Transverse colon (tissue), 4 donors: ENCODE measurements around the gene RPA1. TPM values are rescaled to one million over a fixed set of nuclear protein-coding genes. Genes with fewer than 3 reads are reported as not detected.
"Not testable (repeated sequence)": the region's sequence is repeated elsewhere in the genome, so short reads cannot be mapped to it uniquely, and the experiment has no call there.

Experiments used
- DNase-seq: peaks from one replicate; pipeline ENCODE4 v3.0.0-alpha.2; 2019
- H3K27ac ChIP-seq, 4 donors: fragments of 200-600 bp; sonication (generic); 2 replicates each; pipeline ENCODE4 v1.5.1; 2016 to 2018; ENCODE audit warnings: inconsistent platforms in 4 of 4
- H3K27me3 ChIP-seq: fragments of 200-600 bp; sonication (generic); 2 replicates; pipeline ENCODE4 v1.5.1; 2017; ENCODE audit warnings: inconsistent platforms
- H3K36me3 ChIP-seq, 4 donors: fragments of 200-600 bp; sonication (generic); 2 replicates each; pipeline ENCODE4 v1.5.1; 2017 to 2019; ENCODE audit warnings: inconsistent platforms in 4 of 4
- H3K4me1 ChIP-seq, 4 donors: fragments of 200-600 bp; sonication (generic); 2 replicates each; pipeline ENCODE4 v1.5.1; 2017 to 2020; ENCODE audit warnings: inconsistent platforms in 4 of 4
- H3K4me3 ChIP-seq, 4 donors: fragments of 200-600 bp; sonication (generic); 1 replicate in 1 of 4; 2 replicates in 3 of 4; pipeline versions ENCODE4 v1.5.1 to v1.6.1; 2017 to 2019; ENCODE audit warnings: inconsistent platforms in 4 of 4
- H3K9me3 ChIP-seq, 2 donors: fragments of 200-600 bp; sonication (generic); 2 replicates each; pipeline ENCODE4 v1.5.1; 2017 to 2019; ENCODE audit warnings: inconsistent platforms in 2 of 2
- EP300 ChIP-seq: sonication (generic); formaldehyde crosslinking; IDR thresholded peaks from one replicate; pipeline ENCODE4 v1.6.1; 2017; ENCODE audit warnings: antibody characterized with exemption, low read depth
- POLR2A ChIP-seq: fragments of 450-650 bp; IDR thresholded peaks from one replicate; pipeline ENCODE4 v1.6.1; 2016; ENCODE audit warnings: antibody characterized with exemption, mild to moderate bottlenecking, moderate library complexity
- POLR2AphosphoS5 ChIP-seq, 3 donors: sonication (generic); formaldehyde crosslinking; IDR thresholded peaks; one replicate each; pipeline ENCODE4 v1.6.1; 2016; ENCODE audit warnings: antibody characterized with exemption in 3 of 3
- WGBS, 2 donors: methylation state at CpG; one replicate each; pipeline ENCODE4 v1.1.5; 2018; ENCODE audit warnings: low coverage in 1 of 2; 5-methylcytosine and 5-hydroxymethylcytosine counted together
- in situ Hi-C, 4 donors: fragments of 200-750 bp; cut with MboI; loops; one replicate each; pipeline versions ENCODE4 v1.15.0 to v1.15.1; 2017; ENCODE audit warnings: low sequenced_read_pairs in 3 of 4, low pct_ligation_motif_present in 1 of 4, low pct_unique_long_range_greater_than_20kb in 1 of 4
- intact Hi-C: fragments of 100-400 bp; cut with DNase I; formaldehyde crosslinking; loops from one replicate; pipeline ENCODE4 v1.15.1; 2023; ENCODE audit warnings: low total_unique reads
- total RNA-seq, 4 donors: library from RNA; depleted of rRNA; stranded (reverse); fragments of >200 nt; gene quantifications; one replicate each; pipeline ENCODE4 v1.1.0, GENCODE V29; 2016
- TF ChIP-seq, protein P1 (sequence below), 5 experiments: fragments of 200-600 bp in 3 of 5; fragments of 450-650 bp in 2 of 5; sonication (generic) in 3 of 5; IDR thresholded peaks; 1 replicate in 2 of 5; 2 replicates in 3 of 5; pipeline ENCODE4 v1.5.1; 2016 to 2017; ENCODE audit warnings: antibody characterized with exemption in 5 of 5, inconsistent platforms in 3 of 5, mild to moderate bottlenecking in 2 of 5, moderate library complexity in 1 of 5

The RPA1 gene
- total RNA-seq, 4 donors from 2014 or later = 6.4 to 160 (median 23.9) TPM

GRCh38 chr17:1807890-1808289 lies 21.9 kb upstream of the RPA1 start:
- Histone ChIP-seq H3K36me3 (peaks cover 0 to 11% (median 5%) of the 10 kb centered on the region in 4 donors), H3K27me3 (no peaks in the 10 kb centered on the region), H3K9me3 (no peaks in the 10 kb centered on the region), H3K27ac (no peak overlapping the region), H3K4me3 (no peak overlapping the region), H3K4me1 (no peaks in the 10 kb centered on the region)
- intact Hi-C loops = no loop called here
- DNase-seq = no peak
- in situ Hi-C loops = loop anchor here in 1 of 4 donors (25.0 kb wide), 1 partner anchor 96 kb away; the partner anchor contains the start of genes TLCD2 and WDR81
- TF ChIP-seq POLR2AphosphoS5 (IDR thresholded peaks at IDR 0.05) (no peak), POLR2A (no peak), EP300 (no peak)
- TF ChIP-seq, protein P1, sequence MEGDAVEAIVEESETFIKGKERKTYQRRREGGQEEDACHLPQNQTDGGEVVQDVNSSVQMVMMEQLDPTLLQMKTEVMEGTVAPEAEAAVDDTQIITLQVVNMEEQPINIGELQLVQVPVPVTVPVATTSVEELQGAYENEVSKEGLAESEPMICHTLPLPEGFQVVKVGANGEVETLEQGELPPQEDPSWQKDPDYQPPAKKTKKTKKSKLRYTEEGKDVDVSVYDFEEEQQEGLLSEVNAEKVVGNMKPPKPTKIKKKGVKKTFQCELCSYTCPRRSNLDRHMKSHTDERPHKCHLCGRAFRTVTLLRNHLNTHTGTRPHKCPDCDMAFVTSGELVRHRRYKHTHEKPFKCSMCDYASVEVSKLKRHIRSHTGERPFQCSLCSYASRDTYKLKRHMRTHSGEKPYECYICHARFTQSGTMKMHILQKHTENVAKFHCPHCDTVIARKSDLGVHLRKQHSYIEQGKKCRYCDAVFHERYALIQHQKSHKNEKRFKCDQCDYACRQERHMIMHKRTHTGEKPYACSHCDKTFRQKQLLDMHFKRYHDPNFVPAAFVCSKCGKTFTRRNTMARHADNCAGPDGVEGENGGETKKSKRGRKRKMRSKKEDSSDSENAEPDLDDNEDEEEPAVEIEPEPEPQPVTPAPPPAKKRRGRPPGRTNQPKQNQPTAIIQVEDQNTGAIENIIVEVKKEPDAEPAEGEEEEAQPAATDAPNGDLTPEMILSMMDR (IDR thresholded peaks at IDR 0.05) = no peak
- 92 to 94% methylated on average over 6 of the region's 6 CpGs for WGBS, 2 donors

- Histone ChIP-seq H3K27ac (no peak overlapping the region), H3K27me3 (no peaks in the 10 kb centered on the region), H3K4me3 (no peak overlapping the region), H3K36me3 (peaks cover 0 to 9% (median 3%) of the 10 kb centered on the region in 4 donors), H3K4me1 (no peaks in the 10 kb centered on the region), H3K9me3 (no peaks in the 10 kb centered on the region)
- no peak for DNase-seq
- TF ChIP-seq EP300 (no peak), POLR2AphosphoS5 (IDR thresholded peaks at IDR 0.05) (no peak), POLR2A (no peak)
- TF ChIP-seq, protein P1 (IDR thresholded peaks at IDR 0.05) = no peak
- in situ Hi-C loops (loop anchor here in 1 of 4 donors (25.0 kb wide), 1 partner anchor 96 kb away; the partner anchor contains the start of genes TLCD2 and WDR81), intact Hi-C loops (no loop called here)
- WGBS, 2 donors = 57 to 63% methylated on average over 2 of the region's 2 CpGs
Measured at GRCh38 chr17:1808644-1809043, 21.2 kb upstream of the RPA1 start.

DNA sequence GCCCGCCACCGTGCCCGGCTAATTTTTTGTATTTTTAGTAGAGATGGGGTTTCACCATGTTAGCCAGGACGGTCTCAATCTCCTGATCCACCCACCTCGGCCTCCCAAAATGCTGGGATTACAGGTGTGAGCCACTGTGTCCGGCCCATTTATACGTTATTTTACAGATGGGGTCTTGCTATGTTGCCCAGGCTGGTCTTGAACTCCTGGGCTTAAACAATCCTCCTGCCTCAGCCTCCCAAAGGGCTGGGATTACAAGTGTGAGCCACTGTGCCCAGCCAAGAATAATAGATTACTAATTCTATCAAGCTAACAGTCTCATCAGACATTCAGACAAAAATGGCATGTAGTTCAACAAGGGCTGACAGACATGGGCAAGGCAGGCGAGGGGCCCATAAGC lies 20.0 kb upstream of the RPA1 start:
- H3K4me1 ChIP-seq, H3K4me3 ChIP-seq, H3K27ac ChIP-seq, H3K27me3 ChIP-seq, H3K36me3 ChIP-seq, intact Hi-C loops, H3K9me3 ChIP-seq, DNase-seq: not testable (repeated sequence)
- in situ Hi-C loops = loop anchor here in 1 of 4 donors (25.0 kb wide), 1 partner anchor 98 kb away; the partner anchor contains the start of genes TLCD2 and WDR81
- WGBS, 2 donors = 95 to 97% methylated on average over 5 to 8 of the region's 8 CpGs

DNA sequence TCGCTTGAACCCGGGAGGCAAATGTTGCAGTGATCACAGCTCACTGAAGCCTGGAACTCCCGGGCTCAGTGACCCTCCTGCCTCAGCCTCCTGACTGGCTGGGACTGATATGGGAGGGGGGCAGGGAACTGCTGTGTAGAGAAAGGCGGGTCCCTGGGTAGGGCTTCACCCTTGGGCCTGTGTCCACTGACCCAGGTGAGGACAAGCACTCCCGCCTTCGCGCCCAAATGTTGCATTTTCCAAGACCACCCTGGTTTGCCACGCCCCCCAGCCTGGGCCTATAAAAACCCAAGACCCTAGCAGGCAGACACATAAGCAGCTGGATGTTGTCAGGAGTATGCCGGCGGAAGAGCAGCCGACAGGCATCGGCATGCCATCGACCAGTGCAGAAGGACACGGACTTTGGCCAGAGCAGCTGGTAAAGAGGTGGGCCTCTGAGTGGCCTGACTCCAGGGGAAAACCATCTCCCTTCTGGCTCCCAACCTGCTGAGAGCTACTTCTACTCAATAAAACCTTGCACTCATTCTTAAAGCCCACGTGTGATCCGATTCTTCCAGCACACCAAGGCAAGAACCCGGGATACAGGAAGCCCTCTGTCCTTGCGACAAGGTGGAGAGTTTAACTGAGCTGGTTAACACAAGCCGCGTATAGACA lies 19.2 kb upstream of the RPA1 start:
- WGBS, 2 donors = 87 to 100% methylated on average over 2 to 20 of the region's 20 CpGs
- intact Hi-C loops = no loop called here

More for the DNA sequence above, 19.2 kb upstream of the RPA1 start:
- TF ChIP-seq, protein P1 (IDR thresholded peaks at IDR 0.05) = no peak
- no peak for TF ChIP-seq POLR2A
- no peak for TF ChIP-seq EP300
- TF ChIP-seq POLR2AphosphoS5 (IDR thresholded peaks at IDR 0.05) = no peak
- H3K27me3 ChIP-seq = no peaks in the 10 kb centered on the region
- DNase-seq = no peak
- in situ Hi-C loops = loop anchor here in 1 of 4 donors (25.0 kb wide), 1 partner anchor 98 kb away; the partner anchor contains the start of genes TLCD2 and WDR81
- peaks cover 0 to 4% (median 0%) of the 10 kb centered on the region in 4 donors for H3K36me3 ChIP-seq
- no peak overlapping the region for H3K4me3 ChIP-seq
- H3K27ac ChIP-seq = no peak overlapping the region
- no peaks in the 10 kb centered on the region for H3K4me1 ChIP-seq
- no peaks in the 10 kb centered on the region for H3K9me3 ChIP-seq
